GM12872 (cell line): ENCODE measurements around the gene ENPP1.

Experiments used
- CTCF ChIP-seq: IDR thresholded peaks from 3 replicates; pipeline ENCODE4 v1.5.1; 2011; ENCODE audit warnings: low read depth, mild to moderate bottlenecking, low read length, moderate library complexity; ENCODE audit not compliant: insufficient read depth

ENPP1 gene

GRCh38 chr6:131920656-131921055, 112.8 kb downstream of the ENPP1 start:
- TF ChIP-seq CTCF = no peak

- TF ChIP-seq CTCF = peak; percentile 79
These were observed 115.5 kb downstream of the ENPP1 start for GRCh38 chr6:131923356-131923755.

- TF ChIP-seq CTCF = peak; percentile 22; the same call in 1 of the 3 replicates
These were observed 117.2 kb downstream of the ENPP1 start for GRCh38 chr6:131924881-131925474.

- 0 out of 3 replicates have a peak, but pooled peaks have one; percentile 14 for TF ChIP-seq CTCF
These were observed 121.4 kb downstream of the ENPP1 start for GRCh38 chr6:131929264-131929663.

GRCh38 chr6:131929976-131930375, 122.2 kb downstream of the ENPP1 start:
- TF ChIP-seq CTCF = no peak

- no peak for TF ChIP-seq CTCF
These were observed 123.4 kb downstream of the ENPP1 start for GRCh38 chr6:131931063-131931750.

- no peak for TF ChIP-seq CTCF
These were observed 128.3 kb downstream of the ENPP1 start for GRCh38 chr6:131936156-131936555.
